DND-41 (cell line): ENCODE measurements around the gene SLC15A5.

Experiments used
- EZH2 ChIP-seq: IDR thresholded peaks from 3 replicates; pipeline ENCODE4 v1.6.1; 2012; ENCODE audit warnings: borderline replicate concordance, low read depth, mild to moderate bottlenecking, moderate library complexity, low read length, inconsistent platforms; ENCODE audit not compliant: severe bottlenecking
- TF ChIP-seq, protein P1 (sequence below): IDR thresholded peaks from 2 replicates; pipeline ENCODE4 v1.5.1; 2012; ENCODE audit warnings: borderline replicate concordance, low read length, moderate library complexity, mild to moderate bottlenecking; ENCODE audit not compliant: poor library complexity, severe bottlenecking; ENCODE audit errors: extremely low read depth

DNA sequence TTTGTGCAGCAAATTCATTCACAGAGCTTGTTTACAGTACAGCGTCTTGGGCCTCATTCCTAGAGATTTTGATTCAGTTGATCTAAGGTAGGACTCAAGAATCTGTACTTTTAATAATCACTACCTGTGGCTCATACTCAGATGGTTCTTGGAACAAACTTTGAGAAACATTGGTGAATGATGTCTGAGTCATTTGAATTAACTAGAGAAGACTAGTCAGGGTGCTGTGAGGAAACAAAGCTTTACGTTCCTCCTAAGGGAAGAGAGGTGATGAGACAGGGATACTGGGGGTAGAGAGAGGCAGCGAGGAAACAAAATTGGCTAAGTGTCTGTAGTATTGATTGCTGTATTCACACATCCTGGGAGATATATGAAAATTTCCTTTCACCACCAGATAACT lies 109.4 kb downstream of the SLC15A5 start:
- TF ChIP-seq, protein P1, sequence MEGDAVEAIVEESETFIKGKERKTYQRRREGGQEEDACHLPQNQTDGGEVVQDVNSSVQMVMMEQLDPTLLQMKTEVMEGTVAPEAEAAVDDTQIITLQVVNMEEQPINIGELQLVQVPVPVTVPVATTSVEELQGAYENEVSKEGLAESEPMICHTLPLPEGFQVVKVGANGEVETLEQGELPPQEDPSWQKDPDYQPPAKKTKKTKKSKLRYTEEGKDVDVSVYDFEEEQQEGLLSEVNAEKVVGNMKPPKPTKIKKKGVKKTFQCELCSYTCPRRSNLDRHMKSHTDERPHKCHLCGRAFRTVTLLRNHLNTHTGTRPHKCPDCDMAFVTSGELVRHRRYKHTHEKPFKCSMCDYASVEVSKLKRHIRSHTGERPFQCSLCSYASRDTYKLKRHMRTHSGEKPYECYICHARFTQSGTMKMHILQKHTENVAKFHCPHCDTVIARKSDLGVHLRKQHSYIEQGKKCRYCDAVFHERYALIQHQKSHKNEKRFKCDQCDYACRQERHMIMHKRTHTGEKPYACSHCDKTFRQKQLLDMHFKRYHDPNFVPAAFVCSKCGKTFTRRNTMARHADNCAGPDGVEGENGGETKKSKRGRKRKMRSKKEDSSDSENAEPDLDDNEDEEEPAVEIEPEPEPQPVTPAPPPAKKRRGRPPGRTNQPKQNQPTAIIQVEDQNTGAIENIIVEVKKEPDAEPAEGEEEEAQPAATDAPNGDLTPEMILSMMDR = no peak
- TF ChIP-seq EZH2 = no peak
